GM12801 (cell line): Measurements from ENCODE around the gene RHEX.

Experiments
- TF ChIP-seq, protein P1 (sequence below): IDR thresholded peaks from one replicate; pipeline ENCODE4 v1.5.1; 2011; ENCODE audit warnings: control low read depth; ENCODE audit not compliant: insufficient read length; ENCODE audit errors: extremely low read depth

RHEX gene

DNA sequence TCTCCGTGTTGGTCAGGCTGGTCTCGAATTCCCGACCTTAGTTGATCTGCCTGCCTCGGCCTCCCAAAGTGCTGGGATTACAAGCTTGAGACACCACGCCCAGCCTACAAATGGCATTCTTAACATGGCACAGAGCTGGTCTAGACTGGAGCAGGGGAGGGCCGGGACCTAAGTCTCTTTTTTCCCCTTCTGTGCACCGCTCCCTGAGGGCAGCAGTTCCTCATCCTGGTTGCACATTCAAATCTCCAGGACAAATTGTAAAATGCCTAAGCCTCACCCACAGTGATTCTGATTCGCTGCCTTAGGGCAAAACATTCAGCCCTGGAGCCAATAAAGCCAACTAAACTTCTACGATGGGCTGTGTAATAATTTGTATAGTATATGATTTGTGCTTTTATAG, 74.4 kb downstream of the RHEX start:
- TF ChIP-seq, protein P1, sequence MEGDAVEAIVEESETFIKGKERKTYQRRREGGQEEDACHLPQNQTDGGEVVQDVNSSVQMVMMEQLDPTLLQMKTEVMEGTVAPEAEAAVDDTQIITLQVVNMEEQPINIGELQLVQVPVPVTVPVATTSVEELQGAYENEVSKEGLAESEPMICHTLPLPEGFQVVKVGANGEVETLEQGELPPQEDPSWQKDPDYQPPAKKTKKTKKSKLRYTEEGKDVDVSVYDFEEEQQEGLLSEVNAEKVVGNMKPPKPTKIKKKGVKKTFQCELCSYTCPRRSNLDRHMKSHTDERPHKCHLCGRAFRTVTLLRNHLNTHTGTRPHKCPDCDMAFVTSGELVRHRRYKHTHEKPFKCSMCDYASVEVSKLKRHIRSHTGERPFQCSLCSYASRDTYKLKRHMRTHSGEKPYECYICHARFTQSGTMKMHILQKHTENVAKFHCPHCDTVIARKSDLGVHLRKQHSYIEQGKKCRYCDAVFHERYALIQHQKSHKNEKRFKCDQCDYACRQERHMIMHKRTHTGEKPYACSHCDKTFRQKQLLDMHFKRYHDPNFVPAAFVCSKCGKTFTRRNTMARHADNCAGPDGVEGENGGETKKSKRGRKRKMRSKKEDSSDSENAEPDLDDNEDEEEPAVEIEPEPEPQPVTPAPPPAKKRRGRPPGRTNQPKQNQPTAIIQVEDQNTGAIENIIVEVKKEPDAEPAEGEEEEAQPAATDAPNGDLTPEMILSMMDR: no peak

DNA sequence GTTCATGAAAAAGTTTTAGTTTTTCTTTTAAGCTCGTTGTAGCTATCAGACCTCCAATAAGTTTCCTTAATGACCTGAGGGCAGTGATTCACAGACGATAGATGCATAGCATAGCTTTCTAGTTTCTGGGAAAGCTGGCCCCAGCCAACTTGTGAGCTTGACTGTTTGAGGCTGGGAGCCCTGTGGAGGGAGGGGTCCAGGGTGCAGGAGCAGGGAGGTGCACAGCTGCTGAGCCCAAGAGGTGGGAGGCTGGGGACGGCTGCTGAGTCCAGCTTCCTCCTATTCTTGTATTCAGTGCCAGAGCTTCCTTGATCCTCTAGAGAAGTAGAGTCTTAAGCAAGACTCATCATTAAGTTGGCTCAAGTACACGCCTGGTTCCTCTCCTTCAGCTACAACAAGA, 75.2 kb downstream of the RHEX start:
- TF ChIP-seq, protein P1: no peak

DNA sequence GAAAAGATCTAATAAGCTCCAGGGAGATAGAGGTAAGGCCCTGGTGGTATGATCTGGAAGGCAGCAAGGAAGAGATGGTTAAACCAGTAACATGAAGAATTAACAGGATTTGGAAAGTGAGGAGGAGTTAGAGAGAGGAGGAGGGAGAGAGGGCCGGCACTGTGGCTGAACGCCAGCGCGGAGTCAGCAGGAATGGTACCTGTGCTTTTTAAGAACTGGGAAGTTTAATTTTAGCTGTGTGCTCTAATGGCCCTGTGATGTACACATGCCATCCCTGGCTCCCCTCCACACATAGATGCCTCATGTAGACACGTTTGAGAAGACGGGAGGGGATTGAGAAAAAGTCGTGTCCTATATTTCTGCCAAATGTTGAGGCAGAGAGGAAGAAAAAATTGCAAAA, 78.1 kb downstream of the RHEX start:
- TF ChIP-seq, protein P1: no peak

DNA sequence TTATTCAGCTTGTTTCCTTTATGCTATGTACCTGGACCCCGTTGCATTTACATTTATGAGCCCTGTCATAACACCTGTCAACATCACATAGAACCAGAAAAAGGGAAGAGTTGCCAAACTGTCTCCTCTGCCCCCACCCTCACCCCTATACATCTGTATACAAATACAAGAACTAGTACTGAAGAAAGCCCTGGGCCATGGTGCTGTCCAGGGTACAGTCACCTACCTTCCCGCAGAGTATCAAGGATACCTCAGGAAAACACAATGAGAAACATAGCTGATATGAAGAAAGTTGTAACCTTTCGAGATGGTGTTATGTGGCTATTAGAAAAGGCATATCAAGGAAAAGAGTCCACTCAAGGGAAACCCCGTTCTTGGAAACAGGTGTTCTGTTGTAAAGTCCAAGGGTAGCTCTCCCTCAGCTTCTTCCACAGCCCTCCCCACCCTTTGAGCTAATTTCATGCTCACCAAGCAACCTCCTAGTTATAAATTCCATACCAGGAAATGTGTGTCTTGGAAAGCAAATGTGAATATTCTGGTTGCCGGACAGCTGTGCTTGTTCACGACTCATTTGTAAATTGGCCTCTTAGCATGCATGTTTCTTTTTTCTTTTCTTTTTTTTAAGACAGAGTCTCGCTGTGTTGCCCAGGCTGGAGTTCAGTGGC, 80.9 kb downstream of the RHEX start:
- TF ChIP-seq, protein P1: no peak

DNA sequence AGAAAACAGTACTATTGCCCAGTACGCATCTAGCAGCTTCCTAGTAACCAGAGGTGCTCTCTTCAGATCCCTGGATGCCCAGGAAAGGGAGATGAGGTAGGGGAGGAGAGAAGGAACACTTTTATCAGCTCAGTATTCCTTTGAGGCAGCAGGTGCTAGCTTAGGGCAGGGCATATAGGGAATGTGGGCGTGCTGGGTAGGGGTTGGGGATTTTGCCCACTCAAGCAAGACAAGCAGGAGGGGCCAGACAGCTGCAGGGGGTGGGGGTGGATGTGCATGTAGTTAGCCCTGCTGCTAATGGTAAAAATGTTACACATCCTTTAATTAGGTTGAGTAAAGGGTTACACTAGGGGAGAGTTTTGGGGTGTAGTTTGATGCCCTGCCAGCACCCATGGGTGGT, 82.3 kb downstream of the RHEX start:
- TF ChIP-seq, protein P1: no peak

DNA sequence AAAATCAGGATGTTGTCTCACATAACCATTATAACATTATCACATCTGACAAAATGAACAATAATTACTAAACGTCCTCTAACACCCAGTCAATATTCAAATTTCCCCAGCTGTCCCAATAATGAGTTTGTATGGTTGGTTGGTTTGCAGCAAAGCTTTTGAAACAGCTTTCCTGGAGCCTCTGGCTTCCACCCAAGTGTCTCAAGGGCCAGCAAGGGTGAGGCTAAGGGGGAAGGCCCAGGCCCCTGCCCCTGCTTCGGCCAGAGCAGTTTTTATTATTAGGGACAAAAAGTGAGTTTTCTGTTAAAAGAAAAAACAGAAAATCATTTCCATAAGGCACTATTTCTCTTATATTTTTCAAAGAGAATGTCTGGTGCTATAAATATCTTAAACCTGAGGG, 83.3 kb downstream of the RHEX start:
- TF ChIP-seq, protein P1: no peak

DNA sequence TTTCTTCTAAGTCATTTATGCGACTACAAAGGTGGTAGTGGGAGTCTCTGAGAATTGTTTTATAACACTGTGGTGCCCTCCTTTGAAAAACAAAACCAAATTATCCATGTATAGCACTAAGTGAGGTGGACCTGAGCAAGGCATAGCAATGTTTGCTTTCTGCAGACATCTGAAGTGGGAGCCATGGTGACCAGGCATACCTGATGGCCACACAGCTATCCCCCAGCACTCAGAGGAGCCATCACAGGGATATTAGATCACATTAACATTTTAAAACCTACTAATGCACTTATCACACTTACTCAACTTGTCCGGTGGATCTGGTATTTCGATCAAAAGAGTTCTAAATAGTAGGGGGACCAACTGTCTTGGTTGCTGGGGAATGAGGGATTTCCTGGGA, 89.0 kb downstream of the RHEX start:
- TF ChIP-seq, protein P1: no peak
